Glomerular visceral epithelial cell (primary cell): Measurements from ENCODE around the gene A4GALT.
A peak's percentile ranks its signal among the peaks of the same experiment; 100 is the strongest.
"Not testable (repeated sequence)": the region's sequence is repeated elsewhere in the genome, so short reads cannot be mapped to it uniquely, and the experiment has no call there.

ENCODE experiments used
- DNase-seq: peaks from one replicate; pipeline ENCODE4 v3.0.0-alpha.2; 2016; ENCODE audit errors: extremely low spot score

The A4GALT gene

GRCh38 chr22:42720263-42721044 is at the start of gene A4GALT:
A4GALT (minus strand) TSS chr22:42720870; CDS start chr22:42693951, 26,919 bp downstream.
- DNase-seq, result peak; percentile 36

- no peak for DNase-seq
These were observed 49.7 kb upstream of the A4GALT start for GRCh38 chr22:42770448-42770726.

- DNase-seq, result peak; percentile 89
These were observed 49.1 kb upstream of the A4GALT start for GRCh38 chr22:42769574-42770447.

- DNase-seq, result no peak
These were observed 48.5 kb upstream of the A4GALT start for GRCh38 chr22:42769238-42769573.

GRCh38 chr22:42768385-42769035 is 47.8 kb upstream of the A4GALT start:
- no peak for DNase-seq

GRCh38 chr22:42766860-42767259 is 46.2 kb upstream of the A4GALT start:
- no peak for DNase-seq

- no peak for DNase-seq
These were observed 44.3 kb upstream of the A4GALT start for GRCh38 chr22:42764895-42765363.

GRCh38 chr22:42763965-42764480 is 43.4 kb upstream of the A4GALT start:
- no peak for DNase-seq

GRCh38 chr22:42760806-42761565 is 40.3 kb upstream of the A4GALT start:
- no peak for DNase-seq

- DNase-seq, result no peak
These were observed 38.4 kb upstream of the A4GALT start for GRCh38 chr22:42758931-42759629.

- DNase-seq, result peak; percentile 73
These were observed 34.9 kb upstream of the A4GALT start for GRCh38 chr22:42755553-42755952.

GRCh38 chr22:42755121-42755520 is 34.5 kb upstream of the A4GALT start:
- not testable (repeated sequence) for DNase-seq

GRCh38 chr22:42754658-42755057 is 34.0 kb upstream of the A4GALT start:
- DNase-seq, result no peak

- DNase-seq, result no peak
These were observed 32.2 kb upstream of the A4GALT start for GRCh38 chr22:42752912-42753311.

- no peak for DNase-seq
These were observed 31.6 kb upstream of the A4GALT start for GRCh38 chr22:42752230-42752746.

GRCh38 chr22:42750421-42750820 is 29.8 kb upstream of the A4GALT start:
- DNase-seq, result not testable (repeated sequence)

- DNase-seq, result peak; percentile 58
These were observed 27.2 kb upstream of the A4GALT start for GRCh38 chr22:42747701-42748513.

GRCh38 chr22:42745118-42745517 is 24.4 kb upstream of the A4GALT start:
- no peak for DNase-seq

- no peak for DNase-seq
These were observed 22.9 kb upstream of the A4GALT start for GRCh38 chr22:42743501-42743991.

- DNase-seq, result no peak
These were observed 22.3 kb upstream of the A4GALT start for GRCh38 chr22:42742940-42743339.
